ENCODE measurements around the gene AQP12B.

DNA sequence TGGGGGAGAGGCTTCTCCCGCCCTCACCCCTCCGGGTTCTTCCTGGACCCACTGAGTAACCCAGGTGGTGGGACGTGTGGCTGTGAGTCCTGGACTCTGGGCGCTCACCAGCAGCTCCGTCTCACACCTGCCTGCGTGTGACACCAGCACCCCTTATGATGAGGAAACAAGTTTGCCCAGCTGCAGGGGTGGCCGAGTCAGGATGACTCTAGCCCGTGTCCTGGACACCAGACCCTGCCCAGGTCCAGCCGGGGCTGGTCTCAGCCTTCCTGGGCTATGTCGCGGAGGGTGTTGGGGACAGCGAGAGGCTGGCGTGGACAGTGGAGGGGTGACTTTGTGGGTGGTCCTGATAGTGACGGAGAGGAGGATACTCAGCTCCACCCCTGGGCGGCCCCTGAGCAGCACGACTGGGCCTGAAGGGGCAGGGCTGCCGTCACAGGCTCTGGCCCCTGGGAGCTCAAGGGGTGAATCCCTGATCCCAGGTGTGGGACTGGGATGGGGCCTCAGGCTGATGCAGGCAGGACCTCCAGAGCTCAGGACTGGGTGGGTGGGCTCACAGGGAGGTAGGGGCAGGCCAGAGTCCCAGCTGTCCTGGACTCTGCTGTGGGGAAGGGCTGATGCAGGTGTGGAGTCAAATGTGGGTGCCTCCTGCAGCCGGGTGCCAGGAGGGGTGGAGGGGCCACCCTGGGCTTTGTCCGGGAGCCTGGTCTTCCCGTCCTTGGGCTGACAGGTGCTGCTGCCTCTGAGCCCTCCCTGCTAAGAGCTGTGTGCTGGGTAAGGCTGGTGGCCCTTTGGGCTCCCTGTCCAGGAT lies 53.7 kb downstream of the AQP12B start:
- TF ChIP-seq, protein P1, sequence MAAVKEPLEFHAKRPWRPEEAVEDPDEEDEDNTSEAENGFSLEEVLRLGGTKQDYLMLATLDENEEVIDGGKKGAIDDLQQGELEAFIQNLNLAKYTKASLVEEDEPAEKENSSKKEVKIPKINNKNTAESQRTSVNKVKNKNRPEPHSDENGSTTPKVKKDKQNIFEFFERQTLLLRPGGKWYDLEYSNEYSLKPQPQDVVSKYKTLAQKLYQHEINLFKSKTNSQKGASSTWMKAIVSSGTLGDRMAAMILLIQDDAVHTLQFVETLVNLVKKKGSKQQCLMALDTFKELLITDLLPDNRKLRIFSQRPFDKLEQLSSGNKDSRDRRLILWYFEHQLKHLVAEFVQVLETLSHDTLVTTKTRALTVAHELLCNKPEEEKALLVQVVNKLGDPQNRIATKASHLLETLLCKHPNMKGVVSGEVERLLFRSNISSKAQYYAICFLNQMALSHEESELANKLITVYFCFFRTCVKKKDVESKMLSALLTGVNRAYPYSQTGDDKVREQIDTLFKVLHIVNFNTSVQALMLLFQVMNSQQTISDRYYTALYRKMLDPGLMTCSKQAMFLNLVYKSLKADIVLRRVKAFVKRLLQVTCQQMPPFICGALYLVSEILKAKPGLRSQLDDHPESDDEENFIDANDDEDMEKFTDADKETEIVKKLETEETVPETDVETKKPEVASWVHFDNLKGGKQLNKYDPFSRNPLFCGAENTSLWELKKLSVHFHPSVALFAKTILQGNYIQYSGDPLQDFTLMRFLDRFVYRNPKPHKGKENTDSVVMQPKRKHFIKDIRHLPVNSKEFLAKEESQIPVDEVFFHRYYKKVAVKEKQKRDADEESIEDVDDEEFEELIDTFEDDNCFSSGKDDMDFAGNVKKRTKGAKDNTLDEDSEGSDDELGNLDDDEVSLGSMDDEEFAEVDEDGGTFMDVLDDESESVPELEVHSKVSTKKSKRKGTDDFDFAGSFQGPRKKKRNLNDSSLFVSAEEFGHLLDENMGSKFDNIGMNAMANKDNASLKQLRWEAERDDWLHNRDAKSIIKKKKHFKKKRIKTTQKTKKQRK (IDR thresholded peaks at IDR 0.05; ENCODE audit: low read depth, low read length), result no peak
- TF ChIP-seq TAF1 (IDR thresholded peaks at IDR 0.05; ENCODE audit: borderline replicate concordance, low read depth, low read length) (no peak), RELA (IDR thresholded peaks at IDR 0.05; ENCODE audit: borderline replicate concordance, partially characterized antibody) (no peak), POLR2A (IDR thresholded peaks at IDR 0.05; ENCODE audit: low read depth, low read length) (no peak), SREBF2 (IDR thresholded peaks at IDR 0.05; ENCODE audit: low read length) (no peak), MTA2 (IDR thresholded peaks at IDR 0.05; ENCODE audit: low read depth) (no peak), EZH2 (IDR thresholded peaks at IDR 0.05; ENCODE audit: borderline replicate concordance, control insufficient read depth, low read depth, low read length) (no peak), SPI1 (IDR thresholded peaks at IDR 0.05; ENCODE audit: borderline replicate concordance, insufficient read depth, low read depth, low read length) (no peak), POLR2AphosphoS5 (IDR thresholded peaks at IDR 0.05; ENCODE audit: low read length) (no peak)
- TF ChIP-seq, protein P2, sequence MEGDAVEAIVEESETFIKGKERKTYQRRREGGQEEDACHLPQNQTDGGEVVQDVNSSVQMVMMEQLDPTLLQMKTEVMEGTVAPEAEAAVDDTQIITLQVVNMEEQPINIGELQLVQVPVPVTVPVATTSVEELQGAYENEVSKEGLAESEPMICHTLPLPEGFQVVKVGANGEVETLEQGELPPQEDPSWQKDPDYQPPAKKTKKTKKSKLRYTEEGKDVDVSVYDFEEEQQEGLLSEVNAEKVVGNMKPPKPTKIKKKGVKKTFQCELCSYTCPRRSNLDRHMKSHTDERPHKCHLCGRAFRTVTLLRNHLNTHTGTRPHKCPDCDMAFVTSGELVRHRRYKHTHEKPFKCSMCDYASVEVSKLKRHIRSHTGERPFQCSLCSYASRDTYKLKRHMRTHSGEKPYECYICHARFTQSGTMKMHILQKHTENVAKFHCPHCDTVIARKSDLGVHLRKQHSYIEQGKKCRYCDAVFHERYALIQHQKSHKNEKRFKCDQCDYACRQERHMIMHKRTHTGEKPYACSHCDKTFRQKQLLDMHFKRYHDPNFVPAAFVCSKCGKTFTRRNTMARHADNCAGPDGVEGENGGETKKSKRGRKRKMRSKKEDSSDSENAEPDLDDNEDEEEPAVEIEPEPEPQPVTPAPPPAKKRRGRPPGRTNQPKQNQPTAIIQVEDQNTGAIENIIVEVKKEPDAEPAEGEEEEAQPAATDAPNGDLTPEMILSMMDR (IDR thresholded peaks at IDR 0.05 in 2 of 3, conservative IDR thresholded peaks at IDR 0.05 in 1 of 3; ENCODE audit: control insufficient read depth in 2 of 3, extremely low read depth in 1 of 3, insufficient read depth in 1 of 3, low read depth in 3 of 3, low read length in 3 of 3), result no peak
- TF ChIP-seq, protein P3, sequence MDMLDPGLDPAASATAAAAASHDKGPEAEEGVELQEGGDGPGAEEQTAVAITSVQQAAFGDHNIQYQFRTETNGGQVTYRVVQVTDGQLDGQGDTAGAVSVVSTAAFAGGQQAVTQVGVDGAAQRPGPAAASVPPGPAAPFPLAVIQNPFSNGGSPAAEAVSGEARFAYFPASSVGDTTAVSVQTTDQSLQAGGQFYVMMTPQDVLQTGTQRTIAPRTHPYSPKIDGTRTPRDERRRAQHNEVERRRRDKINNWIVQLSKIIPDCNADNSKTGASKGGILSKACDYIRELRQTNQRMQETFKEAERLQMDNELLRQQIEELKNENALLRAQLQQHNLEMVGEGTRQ (IDR thresholded peaks at IDR 0.05; ENCODE audit: borderline replicate concordance, low read depth, low read length), result no peak
